HEK293 (cell line): ENCODE measurements around the gene SLC29A1.

Experiments used
- BCL11A ChIP-seq: fragments of 450-650 bp; formaldehyde crosslinking; IDR thresholded peaks from 2 replicates; pipeline ENCODE4 v1.5.1; 2016; ENCODE audit warnings: low read depth, missing biosample characterization, missing genetic modification characterization
- ZBTB44 ChIP-seq: fragments of 450-650 bp; IDR thresholded peaks from 2 replicates; pipeline ENCODE4 v1.5.1; 2018; ENCODE audit warnings: missing biosample characterization, mild to moderate bottlenecking, missing genetic modification characterization
- ZBTB8A ChIP-seq: fragments of 450-650 bp; formaldehyde crosslinking; IDR thresholded peaks from 2 replicates; pipeline ENCODE4 v1.5.1; 2016; ENCODE audit warnings: missing biosample characterization, missing genetic modification characterization
- ZNF426 ChIP-seq: fragments of 450-650 bp; formaldehyde crosslinking; IDR thresholded peaks from 2 replicates; pipeline ENCODE4 v1.5.1; 2017; ENCODE audit warnings: missing biosample characterization, missing genetic modification characterization, mild to moderate bottlenecking, inconsistent platforms, moderate library complexity
- TF ChIP-seq, protein P1 (sequence below): fragments of 450-650 bp; formaldehyde crosslinking; IDR thresholded peaks from 2 replicates; pipeline ENCODE4 v1.5.1; 2016; ENCODE audit warnings: missing biosample characterization, missing genetic modification characterization
- TF ChIP-seq, protein P2 (sequence below): fragments of 450-650 bp; formaldehyde crosslinking; IDR thresholded peaks from 2 replicates; pipeline ENCODE4 v1.5.1; 2016; ENCODE audit warnings: missing biosample characterization, missing genetic modification characterization

- TF ChIP-seq, protein P1, sequence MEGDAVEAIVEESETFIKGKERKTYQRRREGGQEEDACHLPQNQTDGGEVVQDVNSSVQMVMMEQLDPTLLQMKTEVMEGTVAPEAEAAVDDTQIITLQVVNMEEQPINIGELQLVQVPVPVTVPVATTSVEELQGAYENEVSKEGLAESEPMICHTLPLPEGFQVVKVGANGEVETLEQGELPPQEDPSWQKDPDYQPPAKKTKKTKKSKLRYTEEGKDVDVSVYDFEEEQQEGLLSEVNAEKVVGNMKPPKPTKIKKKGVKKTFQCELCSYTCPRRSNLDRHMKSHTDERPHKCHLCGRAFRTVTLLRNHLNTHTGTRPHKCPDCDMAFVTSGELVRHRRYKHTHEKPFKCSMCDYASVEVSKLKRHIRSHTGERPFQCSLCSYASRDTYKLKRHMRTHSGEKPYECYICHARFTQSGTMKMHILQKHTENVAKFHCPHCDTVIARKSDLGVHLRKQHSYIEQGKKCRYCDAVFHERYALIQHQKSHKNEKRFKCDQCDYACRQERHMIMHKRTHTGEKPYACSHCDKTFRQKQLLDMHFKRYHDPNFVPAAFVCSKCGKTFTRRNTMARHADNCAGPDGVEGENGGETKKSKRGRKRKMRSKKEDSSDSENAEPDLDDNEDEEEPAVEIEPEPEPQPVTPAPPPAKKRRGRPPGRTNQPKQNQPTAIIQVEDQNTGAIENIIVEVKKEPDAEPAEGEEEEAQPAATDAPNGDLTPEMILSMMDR = no peak
- TF ChIP-seq, protein P2, sequence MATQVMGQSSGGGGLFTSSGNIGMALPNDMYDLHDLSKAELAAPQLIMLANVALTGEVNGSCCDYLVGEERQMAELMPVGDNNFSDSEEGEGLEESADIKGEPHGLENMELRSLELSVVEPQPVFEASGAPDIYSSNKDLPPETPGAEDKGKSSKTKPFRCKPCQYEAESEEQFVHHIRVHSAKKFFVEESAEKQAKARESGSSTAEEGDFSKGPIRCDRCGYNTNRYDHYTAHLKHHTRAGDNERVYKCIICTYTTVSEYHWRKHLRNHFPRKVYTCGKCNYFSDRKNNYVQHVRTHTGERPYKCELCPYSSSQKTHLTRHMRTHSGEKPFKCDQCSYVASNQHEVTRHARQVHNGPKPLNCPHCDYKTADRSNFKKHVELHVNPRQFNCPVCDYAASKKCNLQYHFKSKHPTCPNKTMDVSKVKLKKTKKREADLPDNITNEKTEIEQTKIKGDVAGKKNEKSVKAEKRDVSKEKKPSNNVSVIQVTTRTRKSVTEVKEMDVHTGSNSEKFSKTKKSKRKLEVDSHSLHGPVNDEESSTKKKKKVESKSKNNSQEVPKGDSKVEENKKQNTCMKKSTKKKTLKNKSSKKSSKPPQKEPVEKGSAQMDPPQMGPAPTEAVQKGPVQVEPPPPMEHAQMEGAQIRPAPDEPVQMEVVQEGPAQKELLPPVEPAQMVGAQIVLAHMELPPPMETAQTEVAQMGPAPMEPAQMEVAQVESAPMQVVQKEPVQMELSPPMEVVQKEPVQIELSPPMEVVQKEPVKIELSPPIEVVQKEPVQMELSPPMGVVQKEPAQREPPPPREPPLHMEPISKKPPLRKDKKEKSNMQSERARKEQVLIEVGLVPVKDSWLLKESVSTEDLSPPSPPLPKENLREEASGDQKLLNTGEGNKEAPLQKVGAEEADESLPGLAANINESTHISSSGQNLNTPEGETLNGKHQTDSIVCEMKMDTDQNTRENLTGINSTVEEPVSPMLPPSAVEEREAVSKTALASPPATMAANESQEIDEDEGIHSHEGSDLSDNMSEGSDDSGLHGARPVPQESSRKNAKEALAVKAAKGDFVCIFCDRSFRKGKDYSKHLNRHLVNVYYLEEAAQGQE (tag by site-specific recombination) = no peak
- no peak for TF ChIP-seq BCL11A
- no peak for TF ChIP-seq ZBTB44 (tag by site-specific recombination)
- TF ChIP-seq ZBTB8A (tag by site-specific recombination) = no peak
- no peak for TF ChIP-seq ZNF426 (tag by site-specific recombination)
Measured at GRCh38 chr6:44179648-44180047, 43.7 kb upstream of the SLC29A1 start.
